ENCODE data around the gene ANXA8.

DNA sequence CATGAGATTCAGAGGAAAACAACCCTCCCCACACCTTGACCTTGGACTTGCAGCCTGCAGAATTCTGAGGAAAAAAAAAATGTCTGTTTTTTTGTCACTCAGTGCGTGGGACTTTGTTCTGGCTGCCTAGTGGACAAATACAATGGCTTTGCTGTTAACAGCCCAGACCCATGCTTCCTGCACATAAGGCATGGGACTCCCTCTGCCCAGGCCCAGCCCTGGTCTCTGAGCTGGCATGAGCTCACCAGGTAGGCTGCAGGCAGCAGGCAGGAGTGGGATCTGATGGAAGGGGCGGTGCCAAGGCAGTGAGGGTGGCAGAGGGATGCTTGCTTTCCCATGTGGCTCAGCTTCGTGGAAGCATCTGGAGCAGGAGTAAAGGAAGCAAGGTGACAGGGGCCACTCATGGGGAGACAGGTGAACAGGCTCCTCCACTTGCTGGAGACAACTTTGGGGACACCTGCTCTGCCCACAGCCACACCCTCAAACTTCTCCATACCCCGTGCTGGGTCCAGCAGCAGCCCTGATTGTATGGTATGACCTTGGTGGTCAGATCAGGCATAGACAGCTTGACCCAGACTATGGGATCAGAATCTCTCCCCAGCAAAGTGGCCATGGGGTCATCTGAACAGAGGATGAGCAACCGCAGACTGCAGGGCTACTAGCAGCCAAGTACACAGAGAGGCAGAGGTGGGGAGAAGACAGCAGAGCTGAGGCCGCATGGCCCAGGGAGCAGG, 27.0 kb downstream of the ANXA8 start:
- TF ChIP-seq, protein P1, sequence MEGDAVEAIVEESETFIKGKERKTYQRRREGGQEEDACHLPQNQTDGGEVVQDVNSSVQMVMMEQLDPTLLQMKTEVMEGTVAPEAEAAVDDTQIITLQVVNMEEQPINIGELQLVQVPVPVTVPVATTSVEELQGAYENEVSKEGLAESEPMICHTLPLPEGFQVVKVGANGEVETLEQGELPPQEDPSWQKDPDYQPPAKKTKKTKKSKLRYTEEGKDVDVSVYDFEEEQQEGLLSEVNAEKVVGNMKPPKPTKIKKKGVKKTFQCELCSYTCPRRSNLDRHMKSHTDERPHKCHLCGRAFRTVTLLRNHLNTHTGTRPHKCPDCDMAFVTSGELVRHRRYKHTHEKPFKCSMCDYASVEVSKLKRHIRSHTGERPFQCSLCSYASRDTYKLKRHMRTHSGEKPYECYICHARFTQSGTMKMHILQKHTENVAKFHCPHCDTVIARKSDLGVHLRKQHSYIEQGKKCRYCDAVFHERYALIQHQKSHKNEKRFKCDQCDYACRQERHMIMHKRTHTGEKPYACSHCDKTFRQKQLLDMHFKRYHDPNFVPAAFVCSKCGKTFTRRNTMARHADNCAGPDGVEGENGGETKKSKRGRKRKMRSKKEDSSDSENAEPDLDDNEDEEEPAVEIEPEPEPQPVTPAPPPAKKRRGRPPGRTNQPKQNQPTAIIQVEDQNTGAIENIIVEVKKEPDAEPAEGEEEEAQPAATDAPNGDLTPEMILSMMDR (conservative IDR thresholded peaks at IDR 0.05; ENCODE audit: low read length), result no peak
- TF ChIP-seq EZH2phosphoT487 (IDR thresholded peaks at IDR 0.05; ENCODE audit: borderline replicate concordance, low read depth, low read length), result no peak

Data from OCI-LY7 (cell line).